Effector CD8-positive, alpha-beta T cell (primary cell): ENCODE data around the gene SGO2.
"Not testable (repeated sequence)": the region's sequence is repeated elsewhere in the genome, so short reads cannot be mapped to it uniquely, and the experiment has no call there.

Experiments
- DNase-seq: peaks from one replicate; lab custom pipeline; 2025; lab: John Stamatoyannopoulos, UW

The SGO2 gene

GRCh38 chr2:200515155-200515554 lies 10.9 kb upstream of the SGO2 start:
- DNase-seq, result no peak

- no peak for DNase-seq
These were observed 2.8 kb upstream of the SGO2 start for GRCh38 chr2:200523158-200523557.

GRCh38 chr2:200523604-200524003 lies 2.4 kb upstream of the SGO2 start:
- DNase-seq, result no peak

GRCh38 chr2:200525066-200525465 lies 941 bp upstream of the SGO2 start:
- DNase-seq, result no peak

- no peak for DNase-seq
These were observed 491 bp upstream of the SGO2 start for GRCh38 chr2:200525551-200525881.

GRCh38 chr2:200528228-200528627 lies 2.2 kb downstream of the SGO2 start:
- no peak for DNase-seq

- no peak for DNase-seq
These were observed 7.7 kb downstream of the SGO2 start for GRCh38 chr2:200533754-200534153.

GRCh38 chr2:200534572-200534971 lies 8.6 kb downstream of the SGO2 start:
- no peak for DNase-seq

GRCh38 chr2:200538139-200538538 lies 12.1 kb downstream of the SGO2 start:
- no peak for DNase-seq

- DNase-seq, result no peak
These were observed 14.8 kb downstream of the SGO2 start for GRCh38 chr2:200540793-200541192.

GRCh38 chr2:200566596-200566995 lies 40.6 kb downstream of the SGO2 start:
- DNase-seq, result not testable (repeated sequence)

GRCh38 chr2:200567932-200568331 lies 41.9 kb downstream of the SGO2 start:
- DNase-seq, result no peak

- DNase-seq, result no peak
These were observed 50.0 kb downstream of the SGO2 start for GRCh38 chr2:200575957-200576356.

GRCh38 chr2:200577027-200577426 lies 51.0 kb downstream of the SGO2 start:
- DNase-seq, result no peak

GRCh38 chr2:200578778-200579177 lies 52.8 kb downstream of the SGO2 start:
- DNase-seq, result no peak

GRCh38 chr2:200584639-200585038 lies 58.6 kb downstream of the SGO2 start:
- no peak for DNase-seq

- no peak for DNase-seq
These were observed 59.3 kb downstream of the SGO2 start for GRCh38 chr2:200585340-200585729.

GRCh38 chr2:200585730-200586643 lies 60.0 kb downstream of the SGO2 start, which contains the start of gene AOX1:
TSS of gene AOX1 (plus strand) at chr2:200586014. CDS start at chr2:200586109, 95 bp downstream.
- DNase-seq, result no peak

- DNase-seq, result no peak
These were observed 60.6 kb downstream of the SGO2 start for GRCh38 chr2:200586644-200586975.

GRCh38 chr2:200587007-200587616 lies 61.1 kb downstream of the SGO2 start:
- no peak for DNase-seq

GRCh38 chr2:200588076-200588678 lies 62.2 kb downstream of the SGO2 start:
- no peak for DNase-seq

GRCh38 chr2:200590090-200590489 lies 64.1 kb downstream of the SGO2 start:
- DNase-seq, result no peak

- no peak for DNase-seq
These were observed 65.3 kb downstream of the SGO2 start for GRCh38 chr2:200591308-200591707.
